HEK293 (cell line): ENCODE results near the gene KRT81.

Source experiments
- CTCF ChIA-PET: fragments of 350-600 bp; formaldehyde crosslinking; extraction: SDS; loops from one replicate; lab custom pipeline; 2021; ENCODE audit warnings: antibody characterized with exemption; lab: Yijun Ruan, JAX
- POLR2A ChIA-PET: fragments of 300-600 bp; formaldehyde crosslinking; extraction: SDS; loops from one replicate; lab custom pipeline; 2020; ENCODE audit warnings: antibody characterized with exemption, inconsistent platforms; lab: Yijun Ruan, JAX
- H3K27ac ChIP-seq: fragments of 200-500 bp; sonication (Bioruptor generic); 2 replicates; pipeline ENCODE4 v1.5.1; 2014; ENCODE audit warnings: low read depth, low read length, control low read depth, inconsistent platforms; ENCODE audit errors: extremely low read depth
- H3K36me3 ChIP-seq, 2 experiments: fragments of 200-500 bp in 1 of 2; sonication (Bioruptor generic) in 1 of 2; 1 replicate in 1 of 2; 2 replicates in 1 of 2; pipeline ENCODE4 v1.5.1; 2014 to 2017; ENCODE audit warnings: inconsistent platforms in 2 of 2, low read length in 2 of 2; ENCODE audit not compliant: control insufficient read depth in 2 of 2, insufficient read depth in 1 of 2
- H3K4me1 ChIP-seq: fragments of 200-500 bp; sonication (Bioruptor generic); 2 replicates; pipeline ENCODE4 v1.5.1; 2014; ENCODE audit warnings: mild to moderate bottlenecking, low read length, inconsistent platforms; ENCODE audit not compliant: control insufficient read depth, insufficient read depth
- H3K4me3 ChIP-seq: 2 replicates; pipeline ENCODE4 v1.5.1; 2011; ENCODE audit warnings: low read depth, mild to moderate bottlenecking, control low read depth, low read length, moderate library complexity
- H3K9me3 ChIP-seq: fragments of 200-500 bp; sonication (Bioruptor generic); 2 replicates; pipeline ENCODE4 v1.5.1; 2014; ENCODE audit warnings: low read depth, low read length, inconsistent platforms; ENCODE audit not compliant: control insufficient read depth, insufficient read depth
- GLI4 ChIP-seq: fragments of 450-650 bp; formaldehyde crosslinking; IDR thresholded peaks from 2 replicates; pipeline ENCODE4 v1.5.1; 2016; ENCODE audit warnings: missing biosample characterization, missing genetic modification characterization
- SETDB1 ChIP-seq: IDR thresholded peaks from one replicate; pipeline ENCODE4 v1.6.1; 2017; ENCODE audit warnings: mild to moderate bottlenecking, low read length, moderate library complexity, mixed read lengths; ENCODE audit not compliant: insufficient read length
- TRIM28 ChIP-seq: IDR thresholded peaks from 2 replicates; pipeline ENCODE4 v1.6.1; 2011; ENCODE audit warnings: low read length, control low read depth, borderline replicate concordance
- YY2 ChIP-seq: fragments of 450-650 bp; formaldehyde crosslinking; IDR thresholded peaks from 2 replicates; pipeline ENCODE4 v1.5.1; 2016; ENCODE audit warnings: missing biosample characterization, missing genetic modification characterization
- ZBTB7A ChIP-seq: fragments of 450-650 bp; formaldehyde crosslinking; IDR thresholded peaks from 2 replicates; pipeline ENCODE4 v1.5.1; 2016; ENCODE audit warnings: low read depth, missing biosample characterization, missing genetic modification characterization
- ZFHX2 ChIP-seq: fragments of 450-650 bp; formaldehyde crosslinking; conservative IDR thresholded peaks from 2 replicates; pipeline ENCODE4 v1.5.1; 2016; ENCODE audit warnings: missing biosample characterization, missing genetic modification characterization
- ZFP69B ChIP-seq: fragments of 450-650 bp; formaldehyde crosslinking; IDR thresholded peaks from 2 replicates; pipeline ENCODE4 v1.5.1; 2016; ENCODE audit warnings: missing biosample characterization, missing genetic modification characterization
- ZNF146 ChIP-seq: fragments of 450-650 bp; formaldehyde crosslinking; IDR thresholded peaks from 2 replicates; pipeline ENCODE4 v1.5.1; 2016; ENCODE audit warnings: missing biosample characterization, missing genetic modification characterization
- ZNF157 ChIP-seq: fragments of 450-650 bp; formaldehyde crosslinking; IDR thresholded peaks from 2 replicates; pipeline ENCODE4 v1.5.1; 2016; ENCODE audit warnings: missing biosample characterization, missing genetic modification characterization
- ZNF366 ChIP-seq: fragments of 450-650 bp; formaldehyde crosslinking; conservative IDR thresholded peaks from 2 replicates; pipeline ENCODE4 v1.5.1; 2016; ENCODE audit warnings: missing biosample characterization, missing genetic modification characterization
- ZNF510 ChIP-seq: fragments of 450-650 bp; formaldehyde crosslinking; IDR thresholded peaks from 2 replicates; pipeline ENCODE4 v1.5.1; 2018; ENCODE audit warnings: mild to moderate bottlenecking, missing genetic modification characterization, missing biosample characterization; ENCODE audit not compliant: insufficient replicate concordance
- ZNF514 ChIP-seq: fragments of 450-650 bp; formaldehyde crosslinking; IDR thresholded peaks from 2 replicates; pipeline ENCODE4 v1.5.1; 2016; ENCODE audit warnings: missing biosample characterization, missing genetic modification characterization
- ZNF521 ChIP-seq: fragments of 450-650 bp; formaldehyde crosslinking; IDR thresholded peaks from 2 replicates; pipeline ENCODE4 v1.5.1; 2017; ENCODE audit warnings: missing biosample characterization, mild to moderate bottlenecking, missing genetic modification characterization
- ZNF558 ChIP-seq: fragments of 450-650 bp; formaldehyde crosslinking; IDR thresholded peaks from 2 replicates; pipeline ENCODE4 v1.5.1; 2016; ENCODE audit warnings: missing biosample characterization, missing genetic modification characterization
- ZNF610 ChIP-seq: fragments of 450-650 bp; formaldehyde crosslinking; IDR thresholded peaks from 2 replicates; pipeline ENCODE4 v1.5.1; 2016; ENCODE audit warnings: missing biosample characterization, missing genetic modification characterization, borderline replicate concordance
- ZNF701 ChIP-seq: fragments of 450-650 bp; formaldehyde crosslinking; IDR thresholded peaks from 2 replicates; pipeline ENCODE4 v1.5.1; 2016; ENCODE audit warnings: missing biosample characterization, missing genetic modification characterization
- ZSCAN16 ChIP-seq: fragments of 450-650 bp; formaldehyde crosslinking; IDR thresholded peaks from 2 replicates; pipeline ENCODE4 v1.5.1; 2016; ENCODE audit warnings: missing biosample characterization, missing genetic modification characterization
- ZSCAN30 ChIP-seq: fragments of 450-650 bp; IDR thresholded peaks from 2 replicates; pipeline ENCODE4 v1.5.1; 2018; ENCODE audit warnings: missing biosample characterization, mild to moderate bottlenecking, missing genetic modification characterization, moderate library complexity
- TF ChIP-seq, protein P1 (sequence below): fragments of 450-650 bp; formaldehyde crosslinking; IDR thresholded peaks from 2 replicates; pipeline ENCODE4 v1.5.1; 2016; ENCODE audit warnings: missing biosample characterization, missing genetic modification characterization
- TF ChIP-seq, protein P2 (sequence below): fragments of 450-650 bp; IDR thresholded peaks from 2 replicates; pipeline ENCODE4 v1.5.1; 2018; ENCODE audit warnings: missing biosample characterization, mild to moderate bottlenecking, missing genetic modification characterization
- TF ChIP-seq, protein P3 (sequence below): fragments of 450-650 bp; formaldehyde crosslinking; IDR thresholded peaks from 2 replicates; pipeline ENCODE4 v1.5.1; 2017; ENCODE audit warnings: missing biosample characterization, mild to moderate bottlenecking, missing genetic modification characterization, moderate library complexity
- TF ChIP-seq, protein P4 (sequence below): fragments of 450-650 bp; formaldehyde crosslinking; IDR thresholded peaks from 2 replicates; pipeline ENCODE4 v1.5.1; 2016; ENCODE audit warnings: missing biosample characterization, missing genetic modification characterization

The KRT81 gene

DNA sequence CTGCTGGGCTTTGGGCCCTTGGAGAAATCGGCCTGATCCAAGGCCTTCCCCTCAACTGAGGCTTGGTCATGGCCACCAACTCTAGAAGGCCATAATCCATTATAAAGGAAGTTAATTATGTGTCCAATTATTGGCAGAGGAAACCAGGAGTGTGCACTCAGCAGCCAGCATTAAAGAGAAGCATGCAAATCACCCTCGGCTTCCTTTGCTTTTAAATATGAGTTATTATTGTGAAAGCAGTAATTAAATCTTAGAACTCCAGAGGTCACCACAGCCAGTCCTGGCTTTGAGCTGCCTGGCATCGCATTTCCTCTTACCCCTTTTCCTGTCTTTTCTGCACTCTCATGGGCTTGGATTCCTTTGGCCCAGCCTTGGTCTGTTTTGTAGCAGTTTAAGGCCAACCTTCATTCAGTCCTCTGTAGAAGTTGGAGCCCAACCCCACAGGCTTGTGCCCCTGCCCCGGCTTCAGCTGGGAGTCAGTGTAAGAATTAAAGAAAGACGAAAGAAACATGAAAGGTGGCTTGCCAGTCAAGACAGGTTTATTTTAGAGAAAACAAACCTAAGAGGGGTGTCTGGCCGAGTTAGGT, 31.6 kb downstream of the KRT81 start:
- H3K27ac ChIP-seq, result no peak overlapping the region
- H3K9me3 ChIP-seq, result no peaks in the 10 kb centered on the region
- POLR2A ChIA-PET, result no interaction called here
- CTCF ChIA-PET, result interaction anchor here (0.6 to 2.2 kb wide), 9 partner anchors 8 to 116 kb away, joined by 3 to 7 read pairs (median 4); no protein-coding TSS in a partner anchor
- H3K4me1 ChIP-seq, result peaks cover 18% of the 10 kb centered on the region
- H3K36me3 ChIP-seq, result no peaks in the 10 kb centered on the region
- no peak overlapping the region for H3K4me3 ChIP-seq
- TF ChIP-seq ZNF521 (no peak), ZNF146 (tag by site-specific recombination) (no peak), ZNF610 (tag by site-specific recombination) (no peak), GLI4 (tag by site-specific recombination) (no peak), ZSCAN16 (tag by site-specific recombination) (no peak), YY2 (tag by site-specific recombination) (no peak), ZNF701 (tag by site-specific recombination) (no peak), ZBTB7A (no peak), ZNF157 (tag by site-specific recombination) (no peak), ZSCAN30 (tag by site-specific recombination) (no peak), ZFP69B (no peak), SETDB1 (peak; percentile 85), ZNF366 (tag by site-specific recombination) (no peak), ZNF558 (no peak), ZFHX2 (tag by site-specific recombination) (no peak), ZNF514 (tag by site-specific recombination) (no peak), ZNF510 (tag by site-specific recombination) (peak; percentile 37), TRIM28 (0 out of 2 replicates have a peak, but pooled peaks have one; percentile 39)
- TF ChIP-seq, protein P1, sequence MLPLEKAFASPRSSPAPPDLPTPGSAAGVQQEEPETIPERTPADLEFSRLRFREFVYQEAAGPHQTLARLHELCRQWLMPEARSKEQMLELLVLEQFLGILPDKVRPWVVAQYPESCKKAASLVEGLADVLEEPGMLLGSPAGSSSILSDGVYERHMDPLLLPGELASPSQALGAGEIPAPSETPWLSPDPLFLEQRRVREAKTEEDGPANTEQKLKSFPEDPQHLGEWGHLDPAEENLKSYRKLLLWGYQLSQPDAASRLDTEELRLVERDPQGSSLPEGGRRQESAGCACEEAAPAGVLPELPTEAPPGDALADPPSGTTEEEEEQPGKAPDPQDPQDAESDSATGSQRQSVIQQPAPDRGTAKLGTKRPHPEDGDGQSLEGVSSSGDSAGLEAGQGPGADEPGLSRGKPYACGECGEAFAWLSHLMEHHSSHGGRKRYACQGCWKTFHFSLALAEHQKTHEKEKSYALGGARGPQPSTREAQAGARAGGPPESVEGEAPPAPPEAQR (tag by site-specific recombination), result no peak
- TF ChIP-seq, protein P2, sequence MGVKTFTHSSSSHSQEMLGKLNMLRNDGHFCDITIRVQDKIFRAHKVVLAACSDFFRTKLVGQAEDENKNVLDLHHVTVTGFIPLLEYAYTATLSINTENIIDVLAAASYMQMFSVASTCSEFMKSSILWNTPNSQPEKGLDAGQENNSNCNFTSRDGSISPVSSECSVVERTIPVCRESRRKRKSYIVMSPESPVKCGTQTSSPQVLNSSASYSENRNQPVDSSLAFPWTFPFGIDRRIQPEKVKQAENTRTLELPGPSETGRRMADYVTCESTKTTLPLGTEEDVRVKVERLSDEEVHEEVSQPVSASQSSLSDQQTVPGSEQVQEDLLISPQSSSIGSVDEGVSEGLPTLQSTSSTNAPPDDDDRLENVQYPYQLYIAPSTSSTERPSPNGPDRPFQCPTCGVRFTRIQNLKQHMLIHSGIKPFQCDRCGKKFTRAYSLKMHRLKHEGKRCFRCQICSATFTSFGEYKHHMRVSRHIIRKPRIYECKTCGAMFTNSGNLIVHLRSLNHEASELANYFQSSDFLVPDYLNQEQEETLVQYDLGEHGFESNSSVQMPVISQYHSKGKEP (tag by site-specific recombination), result no peak
- TF ChIP-seq, protein P3, sequence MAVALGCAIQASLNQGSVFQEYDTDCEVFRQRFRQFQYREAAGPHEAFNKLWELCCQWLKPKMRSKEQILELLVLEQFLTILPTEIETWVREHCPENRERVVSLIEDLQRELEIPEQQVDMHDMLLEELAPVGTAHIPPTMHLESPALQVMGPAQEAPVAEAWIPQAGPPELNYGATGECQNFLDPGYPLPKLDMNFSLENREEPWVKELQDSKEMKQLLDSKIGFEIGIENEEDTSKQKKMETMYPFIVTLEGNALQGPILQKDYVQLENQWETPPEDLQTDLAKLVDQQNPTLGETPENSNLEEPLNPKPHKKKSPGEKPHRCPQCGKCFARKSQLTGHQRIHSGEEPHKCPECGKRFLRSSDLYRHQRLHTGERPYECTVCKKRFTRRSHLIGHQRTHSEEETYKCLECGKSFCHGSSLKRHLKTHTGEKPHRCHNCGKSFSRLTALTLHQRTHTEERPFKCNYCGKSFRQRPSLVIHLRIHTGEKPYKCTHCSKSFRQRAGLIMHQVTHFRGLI (tag by site-specific recombination), result peak; percentile 95
- TF ChIP-seq, protein P4, sequence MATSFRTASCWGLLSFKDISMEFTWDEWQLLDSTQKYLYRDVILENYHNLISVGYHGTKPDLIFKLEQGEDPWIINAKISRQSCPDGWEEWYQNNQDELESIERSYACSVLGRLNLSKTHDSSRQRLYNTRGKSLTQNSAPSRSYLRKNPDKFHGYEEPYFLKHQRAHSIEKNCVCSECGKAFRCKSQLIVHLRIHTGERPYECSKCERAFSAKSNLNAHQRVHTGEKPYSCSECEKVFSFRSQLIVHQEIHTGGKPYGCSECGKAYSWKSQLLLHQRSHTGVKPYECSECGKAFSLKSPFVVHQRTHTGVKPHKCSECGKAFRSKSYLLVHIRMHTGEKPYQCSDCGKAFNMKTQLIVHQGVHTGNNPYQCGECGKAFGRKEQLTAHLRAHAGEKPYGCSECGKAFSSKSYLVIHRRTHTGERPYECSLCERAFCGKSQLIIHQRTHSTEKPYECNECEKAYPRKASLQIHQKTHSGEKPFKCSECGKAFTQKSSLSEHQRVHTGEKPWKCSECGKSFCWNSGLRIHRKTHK (tag by site-specific recombination), result no peak
